Measurements from ENCODE around the gene PLD1.

Gene PLD1

DNA sequence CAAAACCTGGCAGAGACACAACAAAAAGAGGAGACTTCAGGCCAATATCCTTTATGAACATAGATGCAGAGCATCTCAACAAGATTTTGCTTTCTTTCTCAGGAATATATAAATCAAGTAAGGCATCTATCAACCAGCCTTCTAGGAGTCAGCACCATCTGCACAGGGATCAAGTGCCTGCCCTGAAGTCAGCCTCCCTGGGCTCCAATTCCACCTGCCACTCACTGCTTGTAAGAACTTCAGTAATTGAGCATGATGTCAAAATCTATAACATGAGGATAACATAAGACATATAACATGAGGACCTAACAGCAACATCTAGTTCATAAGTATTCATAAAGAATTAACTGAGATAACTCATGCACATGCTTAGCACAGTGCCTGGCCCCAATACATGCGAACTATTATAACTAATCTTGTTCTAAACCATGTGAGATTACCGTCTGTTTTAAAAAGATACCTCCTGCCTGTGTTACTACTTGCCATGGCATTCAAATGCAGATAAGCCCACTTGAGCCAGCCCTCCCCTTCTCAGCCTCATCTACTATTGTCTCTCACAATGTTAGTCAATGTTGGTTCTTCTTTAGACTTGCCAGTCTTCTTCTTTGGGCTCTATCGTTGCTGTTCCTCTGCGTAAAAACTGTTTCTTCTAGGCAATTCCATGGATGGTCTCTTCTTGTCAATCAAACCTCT is 91.6 kb downstream of the PLD1 start:
- no peak overlapping the region for H3K27ac ChIP-seq
- H3K4me3 ChIP-seq = no peak overlapping the region
- DNase-seq (ENCODE audit: low spot score) = no peak
- TF ChIP-seq, protein P1, sequence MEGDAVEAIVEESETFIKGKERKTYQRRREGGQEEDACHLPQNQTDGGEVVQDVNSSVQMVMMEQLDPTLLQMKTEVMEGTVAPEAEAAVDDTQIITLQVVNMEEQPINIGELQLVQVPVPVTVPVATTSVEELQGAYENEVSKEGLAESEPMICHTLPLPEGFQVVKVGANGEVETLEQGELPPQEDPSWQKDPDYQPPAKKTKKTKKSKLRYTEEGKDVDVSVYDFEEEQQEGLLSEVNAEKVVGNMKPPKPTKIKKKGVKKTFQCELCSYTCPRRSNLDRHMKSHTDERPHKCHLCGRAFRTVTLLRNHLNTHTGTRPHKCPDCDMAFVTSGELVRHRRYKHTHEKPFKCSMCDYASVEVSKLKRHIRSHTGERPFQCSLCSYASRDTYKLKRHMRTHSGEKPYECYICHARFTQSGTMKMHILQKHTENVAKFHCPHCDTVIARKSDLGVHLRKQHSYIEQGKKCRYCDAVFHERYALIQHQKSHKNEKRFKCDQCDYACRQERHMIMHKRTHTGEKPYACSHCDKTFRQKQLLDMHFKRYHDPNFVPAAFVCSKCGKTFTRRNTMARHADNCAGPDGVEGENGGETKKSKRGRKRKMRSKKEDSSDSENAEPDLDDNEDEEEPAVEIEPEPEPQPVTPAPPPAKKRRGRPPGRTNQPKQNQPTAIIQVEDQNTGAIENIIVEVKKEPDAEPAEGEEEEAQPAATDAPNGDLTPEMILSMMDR (IDR thresholded peaks at IDR 0.05) = no peak

GRCh38 chr3:171715155-171715554 is 95.1 kb downstream of the PLD1 start:
- TF ChIP-seq, protein P1 (IDR thresholded peaks at IDR 0.05) = no peak
- H3K27ac ChIP-seq = no peak overlapping the region
- no peak overlapping the region for H3K4me3 ChIP-seq
- DNase-seq (ENCODE audit: low spot score) = no peak

GRCh38 chr3:171712171-171712938 is 97.9 kb downstream of the PLD1 start:
- Histone ChIP-seq H3K27ac (peak overlapping the region; percentile 6 to 36), H3K4me3 (no peak overlapping the region)
- TF ChIP-seq, protein P1 (IDR thresholded peaks at IDR 0.05) = no peak
- no peak for DNase-seq (ENCODE audit: low spot score)

GRCh38 chr3:171711461-171712170 is 98.7 kb downstream of the PLD1 start:
- TF ChIP-seq, protein P1 (IDR thresholded peaks at IDR 0.05) = no peak
- DNase-seq (ENCODE audit: low spot score) = no peak
- Histone ChIP-seq H3K27ac (peak overlapping the region; percentile 6 to 36), H3K4me3 (no peak overlapping the region)

GRCh38 chr3:171710359-171710758 is 99.9 kb downstream of the PLD1 start:
- no peak overlapping the region for H3K4me3 ChIP-seq
- H3K27ac ChIP-seq = no peak overlapping the region
- TF ChIP-seq, protein P1 (IDR thresholded peaks at IDR 0.05) = no peak
- no peak for DNase-seq (ENCODE audit: low spot score)

DNA sequence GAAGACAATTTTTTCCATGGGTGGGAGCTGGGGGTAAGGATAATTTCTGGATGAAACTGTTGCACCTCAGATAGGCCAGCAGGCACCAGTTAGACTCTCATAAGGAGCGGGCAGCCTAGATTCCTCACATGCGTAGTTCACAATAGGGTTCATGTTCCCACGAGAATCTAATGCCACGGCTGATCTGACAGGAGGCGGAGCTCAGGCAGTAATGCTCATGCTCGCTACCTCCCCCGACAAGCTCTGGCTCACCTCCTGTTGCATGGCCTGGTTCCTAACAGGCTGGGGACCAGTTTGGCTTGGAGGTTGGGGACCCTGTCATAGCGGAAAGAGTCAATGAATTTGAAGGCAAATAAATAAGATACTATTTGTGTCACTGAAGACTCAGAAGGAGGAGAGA is 105.5 kb downstream of the PLD1 start:
- H3K27ac ChIP-seq = no peak overlapping the region
- DNase-seq (ENCODE audit: low spot score) = no peak

More for the DNA sequence above, 105.5 kb downstream of the PLD1 start:
- TF ChIP-seq, protein P1 (IDR thresholded peaks at IDR 0.05) = no peak
- no peak overlapping the region for H3K4me3 ChIP-seq
